HG03108 (cell line): Measurements from ENCODE around the gene RAB3B.
"Not testable (repeated sequence)": the region's sequence is repeated elsewhere in the genome, so short reads cannot be mapped to it uniquely, and the experiment has no call there.

Source experiments
- ATAC-seq: cut with Tn5 transposase; IDR thresholded peaks from one replicate; pipeline ENCODE4 v1.9.1; 2021; ENCODE audit warnings: moderate library complexity; ENCODE audit not compliant: unreplicated experiment

RAB3B gene

GRCh38 chr1:51990478-51990965, at the start of gene RAB3B:
RAB3B (minus strand) TSS chr1:51990700; CDS start chr1:51977117, 13,583 bp downstream.
- peak; percentile 67 for ATAC-seq

GRCh38 chr1:52037909-52038308, 47.4 kb upstream of the RAB3B start:
- no peak for ATAC-seq

- ATAC-seq: no peak
Observed at GRCh38 chr1:52037402-52037814, 46.9 kb upstream of the RAB3B start.

GRCh38 chr1:52034050-52034384, 43.5 kb upstream of the RAB3B start:
- no peak for ATAC-seq

- ATAC-seq: peak; percentile 76
Observed at GRCh38 chr1:52033190-52034049, 42.9 kb upstream of the RAB3B start, which contains the start of gene KTI12. KTI12 (minus strand) TSS chr1:52033810; CDS start chr1:52033761, 49 bp downstream.

- ATAC-seq: peak; percentile 51
Observed at GRCh38 chr1:52032785-52033131, 42.3 kb upstream of the RAB3B start.

- ATAC-seq: peak; percentile 30
Observed at GRCh38 chr1:52032124-52032784, 41.8 kb upstream of the RAB3B start.

- not testable (repeated sequence) for ATAC-seq
Observed at GRCh38 chr1:52028839-52029238, 38.3 kb upstream of the RAB3B start.

- ATAC-seq: no peak
Observed at GRCh38 chr1:52028328-52028727, 37.8 kb upstream of the RAB3B start.

- no peak for ATAC-seq
Observed at GRCh38 chr1:52026278-52026677, 35.8 kb upstream of the RAB3B start.

GRCh38 chr1:52022133-52022532, 31.6 kb upstream of the RAB3B start:
- ATAC-seq: no peak

- no peak for ATAC-seq
Observed at GRCh38 chr1:52008071-52008809, 17.7 kb upstream of the RAB3B start.

- ATAC-seq: no peak
Observed at GRCh38 chr1:52007215-52008002, 16.9 kb upstream of the RAB3B start.

GRCh38 chr1:52006081-52006553, 15.6 kb upstream of the RAB3B start:
- ATAC-seq: not testable (repeated sequence)

GRCh38 chr1:52005548-52005947, 15.0 kb upstream of the RAB3B start:
- not testable (repeated sequence) for ATAC-seq

- ATAC-seq: no peak
Observed at GRCh38 chr1:52003877-52004276, 13.4 kb upstream of the RAB3B start.

GRCh38 chr1:52002038-52002917, 11.8 kb upstream of the RAB3B start:
- ATAC-seq: peak; percentile 69

- ATAC-seq: no peak
Observed at GRCh38 chr1:51998701-51999100, 8.2 kb upstream of the RAB3B start.

- no peak for ATAC-seq
Observed at GRCh38 chr1:51997974-51998382, 7.5 kb upstream of the RAB3B start.
